Measurements from ENCODE around the gene PGAP3.

DNA sequence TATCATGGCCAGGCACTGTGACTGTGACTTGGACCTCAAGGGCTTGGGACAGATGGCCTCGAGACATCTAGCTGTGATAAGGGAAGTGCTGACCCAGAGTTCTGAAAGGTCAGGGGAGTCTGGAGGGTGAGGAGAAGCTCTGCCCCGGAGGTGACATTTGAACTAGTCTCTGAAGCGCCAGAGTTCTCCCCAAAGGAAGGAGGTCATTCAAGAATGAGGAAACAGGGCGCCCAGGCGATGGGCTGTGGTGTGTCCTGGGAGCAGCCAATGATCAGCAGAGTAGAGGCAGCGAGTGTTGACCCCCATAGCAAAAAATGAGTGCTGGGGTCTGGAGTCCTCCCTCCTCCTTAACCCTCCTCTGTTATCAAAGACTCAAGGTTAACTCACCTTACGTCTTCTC, 46.0 kb downstream of the PGAP3 start:
- TF ChIP-seq POLR2A (IDR thresholded peaks at IDR 0.05; ENCODE audit: extremely low read depth, insufficient read length): no peak
- TF ChIP-seq, protein P1, sequence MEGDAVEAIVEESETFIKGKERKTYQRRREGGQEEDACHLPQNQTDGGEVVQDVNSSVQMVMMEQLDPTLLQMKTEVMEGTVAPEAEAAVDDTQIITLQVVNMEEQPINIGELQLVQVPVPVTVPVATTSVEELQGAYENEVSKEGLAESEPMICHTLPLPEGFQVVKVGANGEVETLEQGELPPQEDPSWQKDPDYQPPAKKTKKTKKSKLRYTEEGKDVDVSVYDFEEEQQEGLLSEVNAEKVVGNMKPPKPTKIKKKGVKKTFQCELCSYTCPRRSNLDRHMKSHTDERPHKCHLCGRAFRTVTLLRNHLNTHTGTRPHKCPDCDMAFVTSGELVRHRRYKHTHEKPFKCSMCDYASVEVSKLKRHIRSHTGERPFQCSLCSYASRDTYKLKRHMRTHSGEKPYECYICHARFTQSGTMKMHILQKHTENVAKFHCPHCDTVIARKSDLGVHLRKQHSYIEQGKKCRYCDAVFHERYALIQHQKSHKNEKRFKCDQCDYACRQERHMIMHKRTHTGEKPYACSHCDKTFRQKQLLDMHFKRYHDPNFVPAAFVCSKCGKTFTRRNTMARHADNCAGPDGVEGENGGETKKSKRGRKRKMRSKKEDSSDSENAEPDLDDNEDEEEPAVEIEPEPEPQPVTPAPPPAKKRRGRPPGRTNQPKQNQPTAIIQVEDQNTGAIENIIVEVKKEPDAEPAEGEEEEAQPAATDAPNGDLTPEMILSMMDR (IDR thresholded peaks at IDR 0.05; ENCODE audit: low read depth, low read length): no peak
